ENCODE measurements around the gene ASXL2.
"Not testable (repeated sequence)": the region's sequence is repeated elsewhere in the genome, so short reads cannot be mapped to it uniquely, and the experiment has no call there.

ASXL2 gene

DNA sequence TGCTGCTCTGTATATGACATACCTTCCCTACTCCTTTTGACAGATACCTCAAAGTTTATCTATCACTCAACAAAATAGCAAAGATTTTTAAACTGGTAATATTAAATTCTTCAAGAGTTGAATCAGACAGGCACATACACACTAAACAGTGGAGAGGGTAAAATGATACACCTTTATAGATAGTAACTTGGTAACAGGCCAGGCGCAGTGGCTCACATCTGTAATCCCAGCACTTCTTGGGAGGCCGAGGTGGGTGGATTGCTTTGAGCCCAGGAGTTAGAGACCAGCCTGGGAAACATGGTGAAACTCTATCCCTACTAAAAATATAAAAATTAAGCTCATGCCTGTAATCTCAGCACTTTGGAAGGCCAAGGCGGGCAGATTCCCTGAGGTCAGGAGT is 23.2 kb downstream of the ASXL2 start:
- H3K9me3 ChIP-seq = no peaks in the 10 kb centered on the region
- peaks cover 34% of the 10 kb centered on the region for H3K4me1 ChIP-seq

DNA sequence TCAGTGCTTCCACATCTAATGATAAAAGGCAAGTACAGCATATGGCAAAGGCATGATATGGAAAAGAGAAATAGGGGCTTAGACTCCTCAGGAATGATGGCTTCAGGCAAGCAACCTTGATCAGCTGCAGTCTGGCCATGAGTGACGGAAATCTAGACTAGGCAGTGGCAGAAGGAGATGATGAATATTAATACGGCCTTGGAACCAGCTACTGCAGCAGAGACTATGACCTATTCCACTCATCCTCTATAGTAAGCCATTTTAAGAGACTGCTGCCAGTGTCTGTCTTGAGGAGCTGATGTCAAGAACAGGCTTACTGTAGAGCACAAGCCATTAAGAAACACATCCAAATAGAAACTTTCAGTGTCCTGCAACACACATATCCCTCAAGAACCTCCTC is 23.7 kb downstream of the ASXL2 start:
- peaks cover 87% of the 10 kb centered on the region for H4K20me1 ChIP-seq

More for the DNA sequence above, 23.2 kb downstream of the ASXL2 start:
- Histone ChIP-seq H3K36me3 (peaks cover 20% of the 10 kb centered on the region), H3K9ac (no peak overlapping the region), H3K27me3 (no peaks in the 10 kb centered on the region), H3K4me3 (no peak overlapping the region), H3K27ac (no peak overlapping the region), H3K4me2 (no peak overlapping the region), H4K20me1 (peaks cover 91% of the 10 kb centered on the region)
- no peak for TF ChIP-seq Cebpa-rat (IDR thresholded peaks at IDR 0.05)

DNA sequence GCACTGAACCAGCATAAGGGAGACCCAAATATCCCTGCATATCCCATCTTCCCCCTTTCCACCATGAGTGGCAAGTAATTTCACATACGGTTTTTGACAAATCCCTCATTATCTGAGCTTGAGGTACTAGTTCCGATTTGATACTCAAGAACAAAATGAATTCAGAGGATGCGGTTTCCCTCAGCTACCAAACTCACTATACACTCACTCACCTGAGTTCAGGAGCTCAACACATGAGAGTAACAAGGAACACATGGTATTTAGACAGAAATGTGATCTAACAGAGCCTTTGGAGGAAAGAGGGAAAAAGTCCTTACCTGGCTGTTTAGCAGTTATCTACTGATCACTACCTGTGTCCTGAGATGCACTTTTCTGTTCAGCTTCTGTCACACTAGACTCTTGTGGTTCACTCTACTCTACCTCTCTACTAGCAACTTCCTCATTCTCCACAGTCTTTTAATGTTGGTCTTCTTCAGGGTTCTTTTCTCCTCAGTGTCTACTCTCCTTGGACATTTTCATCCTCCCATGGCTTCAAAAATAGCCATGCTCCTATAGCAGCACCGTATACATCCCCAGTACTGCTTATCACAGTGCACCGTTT is 25.1 kb downstream of the ASXL2 start:
- peaks cover 77% of the 10 kb centered on the region for H4K20me1 ChIP-seq
- H3K27ac ChIP-seq = peak overlapping the region; percentile 61; the same call in 1 of the 2 replicates
- no peaks in the 10 kb centered on the region for H3K27me3 ChIP-seq
- H3K4me1 ChIP-seq = peaks cover 34% of the 10 kb centered on the region
- H3K9ac ChIP-seq = no peak overlapping the region
- H3K4me3 ChIP-seq = no peak overlapping the region
- TF ChIP-seq Cebpa-rat (IDR thresholded peaks at IDR 0.05) = no peak
- H3K36me3 ChIP-seq = peaks cover 18% of the 10 kb centered on the region
- no peaks in the 10 kb centered on the region for H3K9me3 ChIP-seq
- H3K4me2 ChIP-seq = no peak overlapping the region

More for the DNA sequence above, 23.7 kb downstream of the ASXL2 start:
- Histone ChIP-seq H3K27me3 (no peaks in the 10 kb centered on the region), H3K36me3 (peaks cover 18% of the 10 kb centered on the region), H3K9me3 (no peaks in the 10 kb centered on the region), H3K4me3 (no peak overlapping the region), H3K27ac (no peak overlapping the region), H3K4me2 (no peak overlapping the region), H3K4me1 (peaks cover 34% of the 10 kb centered on the region), H3K9ac (no peak overlapping the region)
- TF ChIP-seq Cebpa-rat (IDR thresholded peaks at IDR 0.05) = no peak

DNA sequence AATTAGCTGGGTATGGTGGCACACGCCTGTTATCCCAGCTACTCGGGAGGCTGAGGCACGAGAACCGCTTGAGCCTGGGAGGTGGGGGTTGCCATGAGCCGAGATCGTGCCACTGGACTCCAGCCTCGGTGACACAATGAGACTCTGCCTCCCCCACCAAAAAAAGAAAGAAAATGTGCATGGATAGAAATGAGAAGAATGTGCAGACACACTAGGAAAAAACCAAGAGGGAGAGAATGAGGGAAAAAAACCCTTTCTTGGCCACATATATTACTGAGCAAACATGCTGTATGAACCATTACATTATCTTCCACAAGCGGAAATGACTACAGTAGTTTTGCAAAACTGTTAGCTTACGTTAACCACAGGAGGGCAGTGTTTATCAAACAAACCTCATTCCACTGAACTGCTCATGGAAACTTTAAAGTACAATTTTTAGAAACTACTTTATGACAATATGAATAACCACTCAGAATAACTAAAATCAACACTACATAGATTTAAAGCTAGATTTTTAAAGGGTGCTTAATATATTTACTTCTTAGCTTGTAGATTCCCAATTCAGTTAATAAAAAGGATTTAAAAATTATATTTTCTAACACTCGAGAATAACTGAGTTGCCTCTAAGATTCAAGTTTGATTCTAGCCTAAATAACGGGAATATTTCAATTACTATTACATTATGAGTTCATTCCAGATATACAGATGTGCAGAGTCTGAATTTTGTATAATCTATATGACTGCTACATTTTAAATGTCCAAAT is 26.4 kb downstream of the ASXL2 start:
- H3K9ac ChIP-seq = no peak overlapping the region
- H3K4me2 ChIP-seq = peak overlapping the region; percentile 65
- peaks cover 65% of the 10 kb centered on the region for H4K20me1 ChIP-seq
- no peak overlapping the region for H3K4me3 ChIP-seq
- peaks cover 23% of the 10 kb centered on the region for H3K36me3 ChIP-seq
- no peak for TF ChIP-seq Cebpa-rat (IDR thresholded peaks at IDR 0.05)
- no peaks in the 10 kb centered on the region for H3K27me3 ChIP-seq
- H3K27ac ChIP-seq = peak overlapping the region; percentile 61
- peaks cover 34% of the 10 kb centered on the region for H3K4me1 ChIP-seq
- H3K9me3 ChIP-seq = peaks cover 3% of the 10 kb centered on the region; the same call in 1 of the 2 replicates

DNA sequence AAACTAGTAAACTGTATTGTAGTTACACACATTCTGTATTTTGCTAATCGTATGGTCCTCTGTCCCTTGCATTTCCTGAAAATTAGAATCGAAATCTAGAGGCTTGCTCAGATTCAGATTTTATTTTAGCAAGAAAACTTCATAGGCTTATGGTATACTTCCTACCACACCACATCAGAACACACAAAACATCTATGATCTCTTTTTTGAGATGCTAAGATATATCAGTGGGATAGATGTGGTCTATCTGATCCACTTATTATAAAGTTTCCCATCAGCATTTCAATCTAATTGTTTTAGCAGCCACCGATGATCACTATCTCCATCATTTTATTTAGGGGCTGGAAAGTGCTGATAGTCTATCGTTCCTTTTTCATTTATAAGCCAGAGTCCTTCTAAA is 27.9 kb downstream of the ASXL2 start:
- H3K36me3 ChIP-seq = peaks cover 24% of the 10 kb centered on the region
- peaks cover 64% of the 10 kb centered on the region for H4K20me1 ChIP-seq
- H3K4me1 ChIP-seq = peaks cover 30% of the 10 kb centered on the region
- not testable (repeated sequence) for H3K27ac ChIP-seq, H3K9ac ChIP-seq, H3K4me3 ChIP-seq, H3K9me3 ChIP-seq, H3K4me2 ChIP-seq, H3K27me3 ChIP-seq

DNA sequence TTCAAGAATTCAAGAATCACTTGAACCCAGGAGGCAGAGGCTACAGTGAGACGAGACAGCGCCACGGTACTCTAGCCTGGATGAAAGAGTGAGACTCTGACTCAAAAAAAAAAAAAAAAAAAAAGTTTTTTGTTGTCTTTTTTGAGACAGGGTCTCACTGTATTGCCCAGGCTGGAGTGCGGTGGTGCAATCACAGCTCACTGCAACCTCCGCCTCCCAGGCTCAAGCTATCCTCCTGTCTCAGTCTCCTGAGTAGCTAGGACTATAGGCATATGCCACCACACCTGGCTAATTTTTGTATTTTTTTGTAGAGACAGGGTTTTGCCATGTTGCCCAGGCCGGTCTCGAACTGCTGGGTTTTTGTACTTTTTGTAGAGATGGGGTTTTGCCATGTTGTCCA is 28.9 kb downstream of the ASXL2 start:
- H3K9ac ChIP-seq, H3K9me3 ChIP-seq, H3K27me3 ChIP-seq, H3K27ac ChIP-seq, H3K4me2 ChIP-seq, H3K4me3 ChIP-seq: not testable (repeated sequence)
- Histone ChIP-seq H3K36me3 (peaks cover 25% of the 10 kb centered on the region), H3K4me1 (peaks cover 30% of the 10 kb centered on the region), H4K20me1 (peaks cover 53% of the 10 kb centered on the region)

DNA sequence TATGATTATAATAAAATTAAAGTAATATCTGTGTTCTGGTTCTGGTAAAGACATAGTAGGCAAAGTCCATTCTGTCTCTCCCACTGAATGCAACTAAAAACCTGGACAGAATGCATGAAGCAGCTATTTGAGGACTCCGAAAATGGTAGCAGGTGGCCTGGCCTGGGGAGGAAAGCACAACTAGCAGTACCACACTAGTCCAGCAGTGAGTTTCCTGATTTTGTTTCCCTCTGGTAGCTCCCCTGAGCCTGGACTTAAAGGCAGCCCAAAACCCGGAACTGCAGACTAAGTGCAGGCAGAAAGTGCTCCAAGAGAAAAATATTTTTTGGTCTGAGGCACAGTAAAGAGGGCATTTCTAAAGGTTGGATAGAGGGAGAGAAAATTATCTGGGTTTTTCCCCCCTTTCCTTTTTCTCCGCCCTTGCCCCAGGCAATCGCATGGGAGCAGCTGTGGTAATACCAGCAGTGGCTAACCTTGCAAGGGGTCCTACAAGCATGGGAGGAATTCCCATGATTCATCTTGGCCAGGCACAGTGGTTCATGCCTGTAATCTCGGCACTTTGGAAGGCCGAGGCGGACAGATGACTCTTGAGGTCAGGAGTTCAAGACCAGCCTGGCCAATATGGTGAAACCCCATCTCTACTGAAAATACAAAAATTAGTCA is 32.3 kb downstream of the ASXL2 start:
- H3K27me3 ChIP-seq = no peaks in the 10 kb centered on the region
- 0 out of 2 replicates have a peak, but pooled peaks cover 4% of the 10 kb centered on the region for H3K4me1 ChIP-seq
- H3K9ac ChIP-seq = no peak overlapping the region
- no peak overlapping the region for H3K4me2 ChIP-seq
- no peak overlapping the region for H3K27ac ChIP-seq
- peaks cover 35% of the 10 kb centered on the region for H4K20me1 ChIP-seq
- no peak overlapping the region for H3K4me3 ChIP-seq
- no peak for TF ChIP-seq Cebpa-rat (IDR thresholded peaks at IDR 0.05)
- H3K36me3 ChIP-seq = peaks cover 59% of the 10 kb centered on the region
- H3K9me3 ChIP-seq = peaks cover 8% of the 10 kb centered on the region; the same call in 1 of the 2 replicates

DNA sequence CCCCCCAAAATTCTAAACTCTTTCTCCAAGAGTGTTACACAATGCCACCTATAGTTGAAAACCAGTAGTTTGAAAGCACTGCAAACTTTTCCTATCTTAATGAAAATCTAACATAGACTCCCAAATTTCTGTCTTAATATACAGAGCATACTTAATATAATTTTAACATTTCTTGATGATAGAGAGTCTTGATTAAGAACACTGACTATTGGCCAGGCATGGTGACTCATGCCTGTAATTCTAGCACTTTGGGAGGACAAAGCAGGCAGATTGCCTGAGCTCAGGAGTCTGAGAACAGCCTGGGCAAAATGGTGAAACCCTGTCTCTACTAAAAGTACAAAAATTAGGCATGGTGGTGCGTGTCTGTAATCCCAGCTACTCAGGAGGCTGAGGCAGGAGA is 34.2 kb downstream of the ASXL2 start:
- no peak overlapping the region for H3K4me3 ChIP-seq
- no peak for TF ChIP-seq Cebpa-rat (IDR thresholded peaks at IDR 0.05)
- H4K20me1 ChIP-seq = peaks cover 27% of the 10 kb centered on the region
- no peak overlapping the region for H3K9ac ChIP-seq
- peaks cover 8% of the 10 kb centered on the region; the same call in 1 of the 2 replicates for H3K9me3 ChIP-seq
- no peak overlapping the region for H3K27ac ChIP-seq
- H3K27me3 ChIP-seq = no peaks in the 10 kb centered on the region
- no peak overlapping the region for H3K4me2 ChIP-seq
- no peaks in the 10 kb centered on the region for H3K4me1 ChIP-seq
- H3K36me3 ChIP-seq = peaks cover 69% of the 10 kb centered on the region

DNA sequence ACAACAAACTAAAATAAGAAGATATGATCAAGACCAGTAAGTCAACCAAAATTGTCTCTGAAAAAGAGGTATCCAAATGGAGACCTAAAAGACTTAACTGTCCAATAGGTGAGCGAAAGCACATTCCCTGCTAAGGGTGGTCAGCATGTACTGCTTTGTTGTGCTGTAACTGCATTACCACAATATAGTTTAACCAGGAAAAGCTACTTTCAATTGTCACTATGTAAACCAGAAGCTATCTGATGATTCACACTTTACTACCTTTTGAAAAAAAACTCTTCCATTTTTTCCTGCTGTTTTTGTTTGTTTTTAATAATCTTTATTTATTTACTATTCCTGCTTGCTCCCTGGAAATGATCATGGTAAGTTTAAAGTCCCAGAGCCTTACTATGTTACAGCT is 36.1 kb downstream of the ASXL2 start:
- Histone ChIP-seq H3K4me1 (no peaks in the 10 kb centered on the region), H3K4me2 (no peak overlapping the region), H3K9me3 (peaks cover 7% of the 10 kb centered on the region; the same call in 1 of the 2 replicates), H3K36me3 (peaks cover 75% of the 10 kb centered on the region), H3K27ac (no peak overlapping the region), H3K4me3 (no peak overlapping the region), H3K9ac (no peak overlapping the region), H4K20me1 (peaks cover 46% of the 10 kb centered on the region), H3K27me3 (no peaks in the 10 kb centered on the region)
- TF ChIP-seq Cebpa-rat (IDR thresholded peaks at IDR 0.05) = no peak

All from BLaER1 (cell line).